Activated CD4-positive, alpha-beta T cell treated with anti-CD3 and anti-CD28 coated beads, Interleukin-2, amount 50 U/mL, for 4 hours (primary cell): ENCODE measurements around the gene ACAD10.
"Not testable (repeated sequence)": the region's sequence is repeated elsewhere in the genome, so short reads cannot be mapped to it uniquely, and the experiment has no call there.

Experiments used
- DNase-seq, 2 experiments: peaks; one replicate each; pipeline ENCODE4 v3.0.0-alpha.2; 2020

ACAD10 gene

DNA sequence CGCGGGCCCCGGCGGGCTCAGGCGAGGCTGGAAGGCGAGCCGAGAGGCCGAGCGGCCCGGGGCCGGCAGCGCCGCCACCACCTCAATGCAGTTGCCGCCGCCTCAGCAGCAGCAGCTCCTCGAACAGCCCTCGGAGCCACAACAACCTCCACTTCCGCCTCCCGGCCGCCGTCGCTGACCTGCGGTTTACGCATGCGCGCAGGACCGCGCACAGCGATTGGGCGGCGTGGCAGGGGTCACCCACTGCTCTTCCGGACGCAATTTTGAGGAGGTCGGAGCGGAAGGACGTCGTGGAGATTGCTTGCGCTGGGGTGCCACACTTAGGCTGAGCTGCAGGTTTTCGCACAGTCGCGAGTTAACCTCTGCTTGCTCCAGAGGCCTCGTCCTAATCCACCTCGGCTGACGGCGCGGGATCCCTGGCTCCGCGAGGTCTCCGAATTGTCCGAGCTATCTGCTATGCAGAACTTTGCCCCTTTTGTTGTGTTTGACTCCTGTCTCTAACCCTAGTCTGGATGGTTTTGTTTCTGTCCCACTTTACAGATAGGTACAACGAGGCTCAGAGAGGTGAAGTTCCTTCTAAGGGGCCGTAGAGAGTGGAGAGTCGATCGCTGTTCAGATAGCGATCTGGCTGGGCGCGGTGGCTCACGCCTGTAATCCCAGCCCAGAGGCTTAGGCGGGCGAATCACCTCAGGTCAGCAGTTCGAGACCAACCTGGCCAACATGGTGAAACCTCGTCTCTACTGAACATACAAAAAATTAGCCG lies at the start of gene ACAD10, which contains the start of gene BRAP:
Gene ACAD10 (plus strand): TSS at position 243 of the 763 bp plus-strand sequence. CDS start 6,657 bp downstream, outside the sequence.
Gene BRAP (minus strand): TSS at position 146 of the 763 bp plus-strand sequence. CDS start 164 bp downstream, outside the sequence.
- DNase-seq, result peak; percentile 82 to 83

- no peak for DNase-seq
Observed at GRCh38 chr12:111636209-111636945, 49.5 kb upstream of the ACAD10 start.

- DNase-seq, result no peak
Observed at GRCh38 chr12:111638556-111638955, 47.3 kb upstream of the ACAD10 start.

DNA sequence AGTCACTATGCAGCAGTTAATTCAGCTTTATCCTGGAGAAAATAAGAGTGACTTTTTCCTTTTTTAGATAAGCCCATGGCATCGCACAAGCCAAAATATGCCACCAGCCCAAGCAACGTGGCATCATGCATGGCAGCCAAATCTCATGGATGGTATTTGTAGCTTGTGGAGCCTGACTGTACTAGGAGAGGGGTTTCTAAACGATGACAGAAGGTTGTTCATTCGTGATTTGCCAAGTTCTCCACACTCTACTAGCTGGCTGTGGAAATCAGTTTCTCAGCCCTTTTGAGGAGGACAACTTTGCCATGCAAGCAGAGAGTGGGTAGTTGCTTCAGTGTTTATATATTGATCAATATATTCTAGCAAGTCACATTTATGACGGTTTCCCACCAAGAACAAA lies 45.3 kb upstream of the ACAD10 start:
- no peak for DNase-seq

- DNase-seq, result no peak
Observed at GRCh38 chr12:111642681-111643426, 43.0 kb upstream of the ACAD10 start.

DNA sequence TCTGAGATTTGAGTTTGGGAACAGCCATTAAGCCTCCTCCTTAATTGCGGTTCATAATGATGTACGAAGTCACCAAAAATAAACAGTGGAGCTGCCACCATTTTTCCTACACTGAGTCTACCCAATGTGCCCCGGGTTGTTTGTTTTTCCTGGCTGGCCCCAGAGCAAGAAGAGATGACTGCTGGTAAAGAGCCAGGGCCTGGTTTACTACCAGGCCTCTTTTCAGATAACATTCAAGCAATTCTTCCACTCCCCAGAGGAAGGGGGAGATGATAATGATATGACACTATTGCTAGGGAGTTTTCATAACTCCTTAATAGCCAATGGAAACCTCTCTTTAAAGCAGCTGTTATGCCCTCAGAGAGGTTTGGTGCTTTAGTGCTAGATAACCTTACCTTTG lies 42.4 kb upstream of the ACAD10 start:
- DNase-seq, result no peak

DNA sequence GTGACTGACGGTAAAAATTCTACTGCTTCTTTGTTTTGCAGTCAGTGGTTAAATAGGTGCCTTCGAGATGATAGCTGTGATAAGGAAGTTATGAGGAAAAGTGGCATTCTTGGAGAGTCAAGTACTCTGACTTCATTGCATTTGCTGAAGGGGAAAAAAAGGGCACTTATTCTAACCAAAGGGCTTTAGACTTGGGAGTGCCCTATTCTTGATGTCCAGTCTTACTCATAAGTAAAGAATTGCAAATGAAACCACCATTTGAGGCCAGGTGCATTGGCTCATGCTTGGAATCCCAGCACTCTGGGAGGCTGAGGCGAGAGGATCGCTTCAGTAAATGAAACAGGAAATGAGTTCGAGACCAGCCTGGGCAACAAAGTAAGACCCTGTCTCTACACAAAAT lies 40.4 kb upstream of the ACAD10 start:
- no peak for DNase-seq

- DNase-seq, result no peak
Observed at GRCh38 chr12:111650912-111651311, 34.9 kb upstream of the ACAD10 start.

- not testable (repeated sequence) for DNase-seq
Observed at GRCh38 chr12:111652530-111652929, 33.3 kb upstream of the ACAD10 start.

GRCh38 chr12:111653596-111653995 lies 32.3 kb upstream of the ACAD10 start:
- DNase-seq, result no peak

DNA sequence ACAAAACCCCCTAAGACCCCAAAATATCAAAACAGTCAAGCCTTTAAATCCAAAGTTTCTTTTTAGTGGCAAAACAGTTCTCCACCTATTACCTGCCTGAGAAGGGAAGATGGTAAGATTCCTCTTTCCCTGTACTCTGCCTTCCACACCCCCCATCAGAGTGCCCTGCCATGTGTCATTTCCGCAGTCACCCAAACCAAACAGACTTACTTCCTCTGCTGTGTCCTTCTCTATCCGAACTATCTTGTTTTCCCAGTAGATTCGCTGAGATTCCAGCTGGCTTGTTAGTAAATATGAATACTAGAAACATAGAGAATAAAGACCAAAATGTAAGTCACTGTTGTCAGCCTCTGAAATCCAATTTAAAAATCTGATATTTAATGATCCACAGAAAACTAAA lies 30.5 kb upstream of the ACAD10 start:
- no peak for DNase-seq

GRCh38 chr12:111656016-111656415 lies 29.8 kb upstream of the ACAD10 start:
- no peak for DNase-seq

- DNase-seq, result no peak
Observed at GRCh38 chr12:111664499-111664898, 21.4 kb upstream of the ACAD10 start.

- no peak for DNase-seq
Observed at GRCh38 chr12:111664961-111665865, 20.6 kb upstream of the ACAD10 start.

DNA sequence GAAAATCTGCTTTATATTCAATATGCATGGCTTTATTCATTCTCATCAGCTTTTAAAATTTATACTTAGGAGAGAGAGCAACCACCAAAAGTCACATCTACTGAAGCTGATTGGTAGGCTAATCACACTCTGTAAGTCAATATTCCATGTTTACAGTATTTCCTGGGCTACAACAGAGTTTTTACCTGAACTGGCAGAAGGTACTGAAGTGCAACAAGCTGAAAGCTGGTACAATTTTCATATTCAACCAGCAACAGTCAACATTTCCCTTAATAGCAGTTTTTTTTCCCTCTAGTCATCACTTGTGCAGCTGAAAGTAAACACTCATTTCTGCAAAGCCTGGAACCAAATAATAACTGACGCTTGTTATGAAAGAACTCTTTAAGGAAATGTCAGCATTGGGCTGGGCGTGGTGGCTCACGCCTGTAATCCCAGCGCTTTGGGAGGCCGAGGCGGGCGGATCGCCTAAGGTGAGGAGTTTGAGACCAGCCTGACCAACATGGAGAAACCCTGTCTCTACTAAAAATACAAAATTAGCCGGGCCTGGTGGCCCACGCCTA lies 13.0 kb upstream of the ACAD10 start:
- DNase-seq, result no peak

DNA sequence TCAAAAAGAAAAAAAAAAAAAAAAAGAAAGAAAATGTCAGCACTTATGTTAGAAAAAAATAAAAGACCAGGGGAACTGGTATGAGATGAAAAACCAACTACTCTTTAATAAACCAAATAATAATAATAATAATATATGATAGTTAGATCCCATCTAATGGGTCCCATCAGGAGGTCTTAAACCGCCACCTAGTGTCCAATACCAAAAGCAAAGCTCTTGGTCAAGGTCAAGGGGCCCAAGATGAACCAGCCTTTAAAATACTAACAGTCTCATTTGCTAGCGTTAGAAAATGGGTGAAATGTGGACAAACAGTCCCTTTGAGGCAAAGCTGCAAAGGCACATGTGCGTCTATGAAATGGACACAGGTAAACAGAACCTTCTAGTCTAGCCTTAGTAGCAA lies 12.3 kb upstream of the ACAD10 start:
- DNase-seq, result no peak

GRCh38 chr12:111677186-111677585 lies 8.7 kb upstream of the ACAD10 start:
- no peak for DNase-seq

DNA sequence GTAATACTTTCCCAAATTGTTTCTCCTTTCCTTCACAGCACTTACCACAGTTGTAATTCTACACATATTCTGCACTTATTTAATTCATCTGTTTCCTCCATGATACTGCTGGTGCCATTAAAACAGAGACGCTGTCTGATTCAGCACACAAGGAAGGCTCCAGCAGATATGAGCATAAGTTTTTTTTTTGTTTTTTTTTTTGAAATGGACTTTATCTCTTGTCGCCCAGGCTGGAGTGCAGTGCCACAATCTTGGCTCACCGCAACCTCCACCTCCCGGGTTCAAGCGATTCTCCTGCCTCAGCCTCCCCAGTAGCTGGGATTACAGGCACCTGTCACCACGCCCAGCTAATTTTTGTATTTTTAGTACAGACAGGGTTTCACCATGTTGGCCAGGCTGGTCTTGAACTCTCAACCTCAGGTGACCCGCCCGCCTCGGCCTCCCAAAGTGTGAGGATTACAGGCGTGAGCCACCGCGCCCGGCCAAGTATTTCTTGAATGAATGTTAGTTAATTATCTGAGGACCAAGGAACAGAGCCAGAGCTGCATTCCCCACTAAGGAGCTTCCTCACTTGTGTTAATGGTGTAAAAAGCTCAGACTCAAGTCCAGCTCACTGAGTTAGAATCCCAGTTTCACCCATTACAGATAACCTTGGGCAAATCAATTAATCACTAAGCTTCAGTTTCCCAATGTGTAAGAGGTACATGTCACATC lies 1.2 kb upstream of the ACAD10 start:
- not testable (repeated sequence) for DNase-seq

- no peak for DNase-seq
Observed at GRCh38 chr12:111685322-111685810, 487 bp upstream of the ACAD10 start.

GRCh38 chr12:111686574-111687105 lies 787 bp downstream of the ACAD10 start:
- DNase-seq, result no peak

GRCh38 chr12:111687255-111687654 lies 1.4 kb downstream of the ACAD10 start:
- no peak for DNase-seq
